ENCODE data around the gene PCMTD2. TPM values are rescaled to one million over a fixed set of nuclear protein-coding genes. Genes with fewer than 3 reads are reported as not detected.

PCMTD2 gene
- total and polyA plus RNA-seq, 10 of the 15 experiments (the other 5 are each of a cell fraction or from before 2014, with no cell fraction given) = 6.8 to 36.8 (median 16.5) TPM

DNA sequence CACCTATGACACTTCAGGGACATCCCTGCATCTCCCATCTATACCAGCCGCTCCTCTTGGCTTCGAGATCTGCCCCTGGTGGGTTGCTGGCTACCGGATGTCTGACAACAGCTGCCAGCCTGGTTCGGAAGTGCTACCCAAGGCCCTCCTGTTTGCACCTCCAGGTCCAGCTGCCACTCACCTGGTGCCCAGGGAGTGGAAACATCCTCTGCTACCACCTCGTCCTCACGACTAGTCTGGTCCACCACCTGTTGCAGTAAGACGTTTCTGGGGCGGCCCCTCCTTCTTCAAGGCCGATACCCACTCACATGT is 8.3 kb upstream of the PCMTD2 start:
- DNase-seq (ENCODE audit: low read depth, low spot score) (no peak), FAIRE-seq (no peak), ATAC-seq (no peak)
- Histone ChIP-seq H2AFZ (ENCODE audit: control insufficient read depth, low read depth, low read length) (no peak overlapping the region), H3K79me2 (ENCODE audit: control insufficient read depth, insufficient read depth, low read length) (no peaks in the 10 kb centered on the region), H3K9ac (ENCODE audit: control insufficient read depth, insufficient read depth, low read length) (no peak overlapping the region), H4K20me1 (ENCODE audit: control insufficient read depth, insufficient read depth) (no peaks in the 10 kb centered on the region), H3K27ac (ENCODE audit: control insufficient read depth, insufficient read depth) (no peak overlapping the region), H3K27me3 (replicated peaks in 1 of 2; ENCODE audit: control insufficient read depth in 2 of 2, insufficient read depth in 2 of 2, low read length in 1 of 2) (peaks cover 0 to 8% of the 10 kb centered on the region in 2 experiments; a peak in 1 of 4 replicates), H3K4me2 (ENCODE audit: control insufficient read depth, insufficient read depth) (no peak overlapping the region), H3K36me3 (ENCODE audit: control insufficient read depth in 2 of 2, insufficient read depth in 2 of 2, low read length in 1 of 2) (no peaks in the 10 kb centered on the region), H3K9me3 (replicated peaks; ENCODE audit: control insufficient read depth, insufficient read depth, low read length) (no peaks in the 10 kb centered on the region), H3K4me1 (ENCODE audit: control insufficient read depth, insufficient read depth, low read length) (no peaks in the 10 kb centered on the region), H3K4me3 (no peak overlapping the region)
- ChIA-PET RAD21 (ENCODE audit: unreplicated experiment) (no interaction called here), CTCF (interaction anchor here (1.1 kb wide), 2 partner anchors 24 to 39 kb away, joined by 3 to 7 read pairs; no protein-coding TSS in a partner anchor), SMC1A (ENCODE audit: uncharacterized antibody, unreplicated experiment) (interaction anchor here (0.9 kb wide), 1 partner anchor 23 kb away, joined by 3 read pairs; no protein-coding TSS in a partner anchor), POLR2A (no interaction called here)
- no TSS peak for BruUV-seq (replicated peaks)
- intact Hi-C loops (cut with micrococcal nuclease; ENCODE audit: unreplicated experiment) (no loop called here), in situ Hi-C loops (cut with MboI) (no loop called here)
- WGBS (ENCODE audit: insufficient coverage, insufficient replicate concordance, low lambda C conversion rate, missing lambda C conversion rate) = 24% methylated on average over 9 of the region's 9 CpGs
- no peak for TF ChIP-seq STAT3 (IDR thresholded peaks at IDR 0.05; ENCODE audit: low read depth, low read length)
- no peak for TF ChIP-seq NFXL1 (IDR thresholded peaks at IDR 0.05; ENCODE audit: borderline replicate concordance)
- TF ChIP-seq ZBED1 (IDR thresholded peaks at IDR 0.05; ENCODE audit: borderline replicate concordance) = no peak
- no peak for TF ChIP-seq BMI1 (IDR thresholded peaks at IDR 0.05; ENCODE audit: borderline replicate concordance)
- TF ChIP-seq, protein P1, sequence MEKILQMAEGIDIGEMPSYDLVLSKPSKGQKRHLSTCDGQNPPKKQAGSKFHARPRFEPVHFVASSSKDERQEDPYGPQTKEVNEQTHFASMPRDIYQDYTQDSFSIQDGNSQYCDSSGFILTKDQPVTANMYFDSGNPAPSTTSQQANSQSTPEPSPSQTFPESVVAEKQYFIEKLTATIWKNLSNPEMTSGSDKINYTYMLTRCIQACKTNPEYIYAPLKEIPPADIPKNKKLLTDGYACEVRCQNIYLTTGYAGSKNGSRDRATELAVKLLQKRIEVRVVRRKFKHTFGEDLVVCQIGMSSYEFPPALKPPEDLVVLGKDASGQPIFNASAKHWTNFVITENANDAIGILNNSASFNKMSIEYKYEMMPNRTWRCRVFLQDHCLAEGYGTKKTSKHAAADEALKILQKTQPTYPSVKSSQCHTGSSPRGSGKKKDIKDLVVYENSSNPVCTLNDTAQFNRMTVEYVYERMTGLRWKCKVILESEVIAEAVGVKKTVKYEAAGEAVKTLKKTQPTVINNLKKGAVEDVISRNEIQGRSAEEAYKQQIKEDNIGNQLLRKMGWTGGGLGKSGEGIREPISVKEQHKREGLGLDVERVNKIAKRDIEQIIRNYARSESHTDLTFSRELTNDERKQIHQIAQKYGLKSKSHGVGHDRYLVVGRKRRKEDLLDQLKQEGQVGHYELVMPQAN (conservative IDR thresholded peaks at IDR 0.05) = no peak
- TF ChIP-seq, protein P2, sequence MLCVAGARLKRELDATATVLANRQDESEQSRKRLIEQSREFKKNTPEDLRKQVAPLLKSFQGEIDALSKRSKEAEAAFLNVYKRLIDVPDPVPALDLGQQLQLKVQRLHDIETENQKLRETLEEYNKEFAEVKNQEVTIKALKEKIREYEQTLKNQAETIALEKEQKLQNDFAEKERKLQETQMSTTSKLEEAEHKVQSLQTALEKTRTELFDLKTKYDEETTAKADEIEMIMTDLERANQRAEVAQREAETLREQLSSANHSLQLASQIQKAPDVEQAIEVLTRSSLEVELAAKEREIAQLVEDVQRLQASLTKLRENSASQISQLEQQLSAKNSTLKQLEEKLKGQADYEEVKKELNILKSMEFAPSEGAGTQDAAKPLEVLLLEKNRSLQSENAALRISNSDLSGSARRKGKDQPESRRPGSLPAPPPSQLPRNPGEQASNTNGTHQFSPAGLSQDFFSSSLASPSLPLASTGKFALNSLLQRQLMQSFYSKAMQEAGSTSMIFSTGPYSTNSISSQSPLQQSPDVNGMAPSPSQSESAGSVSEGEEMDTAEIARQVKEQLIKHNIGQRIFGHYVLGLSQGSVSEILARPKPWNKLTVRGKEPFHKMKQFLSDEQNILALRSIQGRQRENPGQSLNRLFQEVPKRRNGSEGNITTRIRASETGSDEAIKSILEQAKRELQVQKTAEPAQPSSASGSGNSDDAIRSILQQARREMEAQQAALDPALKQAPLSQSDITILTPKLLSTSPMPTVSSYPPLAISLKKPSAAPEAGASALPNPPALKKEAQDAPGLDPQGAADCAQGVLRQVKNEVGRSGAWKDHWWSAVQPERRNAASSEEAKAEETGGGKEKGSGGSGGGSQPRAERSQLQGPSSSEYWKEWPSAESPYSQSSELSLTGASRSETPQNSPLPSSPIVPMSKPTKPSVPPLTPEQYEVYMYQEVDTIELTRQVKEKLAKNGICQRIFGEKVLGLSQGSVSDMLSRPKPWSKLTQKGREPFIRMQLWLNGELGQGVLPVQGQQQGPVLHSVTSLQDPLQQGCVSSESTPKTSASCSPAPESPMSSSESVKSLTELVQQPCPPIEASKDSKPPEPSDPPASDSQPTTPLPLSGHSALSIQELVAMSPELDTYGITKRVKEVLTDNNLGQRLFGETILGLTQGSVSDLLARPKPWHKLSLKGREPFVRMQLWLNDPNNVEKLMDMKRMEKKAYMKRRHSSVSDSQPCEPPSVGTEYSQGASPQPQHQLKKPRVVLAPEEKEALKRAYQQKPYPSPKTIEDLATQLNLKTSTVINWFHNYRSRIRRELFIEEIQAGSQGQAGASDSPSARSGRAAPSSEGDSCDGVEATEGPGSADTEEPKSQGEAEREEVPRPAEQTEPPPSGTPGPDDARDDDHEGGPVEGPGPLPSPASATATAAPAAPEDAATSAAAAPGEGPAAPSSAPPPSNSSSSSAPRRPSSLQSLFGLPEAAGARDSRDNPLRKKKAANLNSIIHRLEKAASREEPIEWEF (IDR thresholded peaks at IDR 0.05; ENCODE audit: insufficient replicate concordance, low read depth, low read length) = no peak
- TF ChIP-seq RAD51 (IDR thresholded peaks at IDR 0.05) = no peak
- TF ChIP-seq, protein P3, sequence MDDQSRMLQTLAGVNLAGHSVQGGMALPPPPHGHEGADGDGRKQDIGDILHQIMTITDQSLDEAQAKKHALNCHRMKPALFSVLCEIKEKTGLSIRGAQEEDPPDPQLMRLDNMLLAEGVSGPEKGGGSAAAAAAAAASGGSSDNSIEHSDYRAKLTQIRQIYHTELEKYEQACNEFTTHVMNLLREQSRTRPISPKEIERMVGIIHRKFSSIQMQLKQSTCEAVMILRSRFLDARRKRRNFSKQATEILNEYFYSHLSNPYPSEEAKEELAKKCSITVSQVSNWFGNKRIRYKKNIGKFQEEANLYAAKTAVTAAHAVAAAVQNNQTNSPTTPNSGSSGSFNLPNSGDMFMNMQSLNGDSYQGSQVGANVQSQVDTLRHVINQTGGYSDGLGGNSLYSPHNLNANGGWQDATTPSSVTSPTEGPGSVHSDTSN (IDR thresholded peaks at IDR 0.05; ENCODE audit: insufficient replicate concordance, low read depth, low read length) = no peak
- TF ChIP-seq, protein P4, sequence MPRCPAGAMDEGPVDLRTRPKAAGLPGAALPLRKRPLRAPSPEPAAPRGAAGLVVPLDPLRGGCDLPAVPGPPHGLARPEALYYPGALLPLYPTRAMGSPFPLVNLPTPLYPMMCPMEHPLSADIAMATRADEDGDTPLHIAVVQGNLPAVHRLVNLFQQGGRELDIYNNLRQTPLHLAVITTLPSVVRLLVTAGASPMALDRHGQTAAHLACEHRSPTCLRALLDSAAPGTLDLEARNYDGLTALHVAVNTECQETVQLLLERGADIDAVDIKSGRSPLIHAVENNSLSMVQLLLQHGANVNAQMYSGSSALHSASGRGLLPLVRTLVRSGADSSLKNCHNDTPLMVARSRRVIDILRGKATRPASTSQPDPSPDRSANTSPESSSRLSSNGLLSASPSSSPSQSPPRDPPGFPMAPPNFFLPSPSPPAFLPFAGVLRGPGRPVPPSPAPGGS (IDR thresholded peaks at IDR 0.05; ENCODE audit: borderline replicate concordance, insufficient read depth, low read depth, low read length, poor library complexity, severe bottlenecking) = no peak
- TF ChIP-seq CREB1 (IDR thresholded peaks at IDR 0.05; ENCODE audit: low read depth) = no peak
- no peak for TF ChIP-seq KDM1A (IDR thresholded peaks at IDR 0.05; ENCODE audit: borderline replicate concordance)

Data from GM12878 (cell line).